OCI-LY3 (cell line): ENCODE data around the gene HRH3.

Experiments used
- H2AFZ ChIP-seq: fragments of 200-600, 300-600 bp; shearing (Covaris generic); 2 replicates; pipeline ENCODE4 v1.6.0; 2014; ENCODE audit warnings: antibody characterized with exemption, low read depth, low read length
- H3K27ac ChIP-seq: fragments of 200-600, 300-600 bp; sonication (generic); 2 replicates; pipeline ENCODE4 v1.5.1; 2014; ENCODE audit warnings: mild to moderate bottlenecking, low read length, moderate library complexity, mixed read lengths
- H3K27me3 ChIP-seq: fragments of 200-600, 300-600 bp; sonication (generic); 2 replicates; pipeline ENCODE4 v1.6.1; 2014; ENCODE audit warnings: low read depth, low read length, mixed read lengths
- H3K36me3 ChIP-seq: fragments of 200-600, 300-600 bp; sonication (generic); replicated peaks from 2 replicates; pipeline ENCODE3; 2014; ENCODE audit warnings: low read depth, low read length, mixed read lengths
- H3K4me1 ChIP-seq: fragments of 300-600, 200-600 bp; sonication (generic); 2 replicates; pipeline ENCODE4 v1.6.1; 2014; ENCODE audit warnings: low read length, mixed read lengths
- H3K4me2 ChIP-seq: fragments of 200-600, 300-600 bp; sonication (generic); 2 replicates; pipeline ENCODE4 v1.6.1; 2014; ENCODE audit warnings: low read length, mixed read lengths
- H3K4me3 ChIP-seq: fragments of 300-600, 200-600 bp; sonication (generic); 2 replicates; pipeline ENCODE4 v1.5.1; 2014; ENCODE audit warnings: antibody characterized with exemption, mild to moderate bottlenecking, low read length, moderate library complexity
- H3K79me2 ChIP-seq: fragments of 300-600, 200-600 bp; shearing (Covaris generic); 2 replicates; pipeline ENCODE4 v1.6.1; 2014; ENCODE audit warnings: mild to moderate bottlenecking, low read length, mixed read lengths
- H3K9ac ChIP-seq: fragments of 300-600, 200-600 bp; shearing (Covaris generic); 2 replicates; pipeline ENCODE4 v1.6.0; 2014; ENCODE audit warnings: mild to moderate bottlenecking, low read length, moderate library complexity
- H3K9me3 ChIP-seq: fragments of 200-600, 300-600 bp; shearing (Covaris generic); 2 replicates; pipeline ENCODE4 v1.6.1; 2014; ENCODE audit warnings: low read length, mixed read lengths; ENCODE audit not compliant: insufficient read depth
- H4K20me1 ChIP-seq: fragments of 200-600, 300-600 bp; sonication (generic); 2 replicates; pipeline ENCODE4 v1.6.1; 2016; ENCODE audit warnings: low read length, mixed read lengths; ENCODE audit not compliant: insufficient read depth
- CTCF ChIP-seq: fragments of 200-600, 300-600 bp; sonication (generic); IDR thresholded peaks from 2 replicates; pipeline ENCODE4 v1.5.1; 2014; ENCODE audit warnings: antibody characterized with exemption, low read length, low read depth
- EZH2phosphoT487 ChIP-seq: fragments of 200-600 bp; shearing (Covaris generic); IDR thresholded peaks from 2 replicates; pipeline ENCODE4 v1.6.1; 2018; ENCODE audit warnings: antibody characterized with exemption, mixed run types, low read depth

Gene HRH3

DNA sequence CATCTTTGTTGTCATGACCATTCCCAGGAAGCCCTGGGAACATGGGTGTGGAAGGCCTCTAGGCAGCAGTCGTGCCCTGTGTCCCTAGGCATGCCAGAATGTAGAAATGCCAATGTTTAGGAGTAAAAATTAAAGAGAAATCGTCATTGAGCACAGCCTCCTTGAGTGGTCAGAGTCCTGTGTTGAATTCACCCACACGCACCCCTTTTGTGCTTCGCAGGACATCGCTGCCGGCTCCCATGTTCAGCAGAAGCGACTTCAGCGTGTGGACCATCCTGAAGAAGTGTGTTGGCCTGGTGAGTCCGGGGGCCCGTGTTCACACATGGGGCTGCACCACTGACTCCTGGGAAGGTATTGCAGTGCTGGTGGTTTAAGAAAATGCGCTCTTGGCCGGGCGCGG lies 43.3 kb upstream of the HRH3 start:
- Histone ChIP-seq H3K4me3 (no peak overlapping the region), H3K27ac (no peak overlapping the region), H3K4me1 (no peaks in the 10 kb centered on the region), H3K4me2 (no peak overlapping the region), H3K9ac (no peak overlapping the region), H3K9me3 (no peaks in the 10 kb centered on the region), H2AFZ (no peak overlapping the region), H3K79me2 (no peaks in the 10 kb centered on the region), H3K27me3 (no peaks in the 10 kb centered on the region), H4K20me1 (0 out of 2 replicates have a peak, but pooled peaks cover 5% of the 10 kb centered on the region), H3K36me3 (peaks cover 23% of the 10 kb centered on the region)
- TF ChIP-seq EZH2phosphoT487: no peak
- no peak for TF ChIP-seq CTCF

GRCh38 chr20:62262064-62262463 lies 42.0 kb upstream of the HRH3 start:
- TF ChIP-seq EZH2phosphoT487: no peak
- no peak for TF ChIP-seq CTCF
- Histone ChIP-seq H3K79me2 (no peaks in the 10 kb centered on the region), H3K4me2 (no peak overlapping the region), H3K4me3 (no peak overlapping the region), H4K20me1 (peaks cover 11% of the 10 kb centered on the region; the same call in 1 of the 2 replicates), H2AFZ (no peak overlapping the region), H3K4me1 (no peaks in the 10 kb centered on the region), H3K9ac (no peak overlapping the region), H3K27me3 (no peaks in the 10 kb centered on the region), H3K27ac (no peak overlapping the region), H3K9me3 (no peaks in the 10 kb centered on the region), H3K36me3 (peaks cover 23% of the 10 kb centered on the region)

DNA sequence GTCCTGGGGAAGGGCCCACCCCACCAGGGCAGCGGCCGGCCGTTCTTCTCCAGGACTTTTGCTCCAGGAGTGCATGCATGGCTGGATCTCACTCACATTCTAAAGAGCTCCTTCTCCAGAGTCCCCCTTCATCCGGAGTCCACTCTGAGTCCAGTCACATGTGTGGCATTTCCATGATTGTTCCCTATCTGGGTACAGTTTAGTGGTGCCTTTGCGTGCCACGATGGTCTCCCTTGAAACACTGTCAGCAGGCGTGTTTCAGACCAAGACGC lies 39.2 kb upstream of the HRH3 start:
- peaks cover 2% of the 10 kb centered on the region; the same call in 1 of the 2 replicates for H3K79me2 ChIP-seq
- H3K4me2 ChIP-seq: no peak overlapping the region
- no peaks in the 10 kb centered on the region for H3K27me3 ChIP-seq
- no peak for TF ChIP-seq EZH2phosphoT487
- no peak for TF ChIP-seq CTCF
- H4K20me1 ChIP-seq: peaks cover 25% of the 10 kb centered on the region
- H3K36me3 ChIP-seq: peaks cover 13% of the 10 kb centered on the region
- no peak overlapping the region for H2AFZ ChIP-seq
- H3K4me3 ChIP-seq: no peak overlapping the region
- H3K27ac ChIP-seq: no peak overlapping the region
- no peaks in the 10 kb centered on the region for H3K4me1 ChIP-seq
- H3K9ac ChIP-seq: no peak overlapping the region
- no peaks in the 10 kb centered on the region for H3K9me3 ChIP-seq

DNA sequence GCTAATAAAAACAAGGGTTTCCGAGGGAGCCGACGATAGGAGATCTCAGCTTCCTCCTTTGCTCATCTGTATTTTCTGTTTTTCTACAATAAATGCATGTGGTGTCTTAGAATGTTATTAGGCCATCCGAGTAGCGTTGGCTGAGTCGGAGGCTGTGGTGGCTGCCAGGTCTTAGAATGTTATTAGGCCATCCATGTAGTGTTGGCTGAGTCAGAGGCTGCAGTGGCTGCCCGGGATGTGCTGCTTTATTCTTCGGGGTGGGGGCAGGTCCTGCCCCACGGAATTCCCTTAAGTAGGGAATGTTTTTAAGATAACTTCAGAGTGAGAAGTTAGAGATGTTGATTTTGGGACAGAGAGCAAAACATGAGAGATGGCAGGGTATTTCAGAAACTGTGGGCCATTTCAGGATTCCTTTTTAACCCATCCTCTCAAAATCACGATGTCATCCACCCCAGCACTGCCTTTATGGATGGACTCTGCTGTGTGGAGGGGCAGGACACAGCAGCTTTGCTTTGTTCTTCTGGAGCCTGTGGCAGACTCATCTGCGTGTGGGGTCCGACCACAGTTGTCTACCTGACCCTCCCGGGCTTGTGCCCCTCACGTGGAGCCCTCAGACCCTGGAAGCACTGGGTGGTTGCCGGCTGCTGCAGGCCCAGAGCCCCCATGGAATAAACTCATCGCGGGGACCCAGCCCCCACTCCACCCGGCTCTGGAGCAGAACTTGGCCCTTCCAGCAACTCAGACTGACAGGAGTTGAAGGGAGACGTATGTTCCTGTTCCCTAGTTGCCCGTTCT lies 38.6 kb upstream of the HRH3 start:
- no peak for TF ChIP-seq EZH2phosphoT487
- Histone ChIP-seq H3K9ac (no peak overlapping the region), H3K4me1 (no peaks in the 10 kb centered on the region), H3K27me3 (no peaks in the 10 kb centered on the region), H3K4me3 (no peak overlapping the region), H3K27ac (no peak overlapping the region), H3K4me2 (no peak overlapping the region), H3K79me2 (peaks cover 5% of the 10 kb centered on the region), H2AFZ (no peak overlapping the region), H3K9me3 (no peaks in the 10 kb centered on the region), H3K36me3 (peaks cover 13% of the 10 kb centered on the region), H4K20me1 (peaks cover 28% of the 10 kb centered on the region)
